KMS-11 (cell line): ENCODE measurements around the gene SLC41A3.

Experiments
- H2AFZ ChIP-seq: fragments of 200-600 bp; sonication (generic); 2 replicates; pipeline ENCODE4 v1.6.1; 2016; ENCODE audit warnings: antibody characterized with exemption, mixed run types, low read depth
- H3K27ac ChIP-seq: fragments of 200-600 bp; sonication (generic); 2 replicates; pipeline ENCODE4 v1.6.1; 2016; ENCODE audit warnings: mild to moderate bottlenecking, mixed run types
- H3K27me3 ChIP-seq: fragments of 200-600 bp; sonication (generic); 2 replicates; pipeline ENCODE4 v1.6.1; 2017; ENCODE audit warnings: mild to moderate bottlenecking, low read depth, mixed run types, moderate library complexity; ENCODE audit not compliant: insufficient read depth
- H3K36me3 ChIP-seq: fragments of 200-600 bp; sonication (generic); 2 replicates; pipeline ENCODE4 v1.6.1; 2017; ENCODE audit warnings: mild to moderate bottlenecking, mixed run types; ENCODE audit not compliant: insufficient read depth
- H3K4me1 ChIP-seq: fragments of 200-600 bp; sonication (generic); 2 replicates; pipeline ENCODE4 v1.6.1; 2016; ENCODE audit warnings: mild to moderate bottlenecking, low read depth, mixed run types; ENCODE audit not compliant: poor library complexity, severe bottlenecking
- H3K4me2 ChIP-seq: fragments of 200-600 bp; sonication (generic); 2 replicates; pipeline ENCODE4 v1.7.0; 2016; ENCODE audit warnings: mild to moderate bottlenecking, mixed run types
- H3K4me3 ChIP-seq: fragments of 200-600 bp; sonication (generic); IDR thresholded peaks from 2 replicates; pipeline ENCODE4 v1.6.1; 2017; ENCODE audit warnings: low read depth, low read length, mixed read lengths; ENCODE audit not compliant: insufficient read depth
- H3K79me2 ChIP-seq: fragments of 200-600 bp; sonication (generic); 2 replicates; pipeline ENCODE4 v1.6.1; 2016; ENCODE audit warnings: low read depth, mixed run types; ENCODE audit not compliant: insufficient read depth
- H3K9ac ChIP-seq: fragments of 200-600 bp; sonication (generic); 2 replicates; pipeline ENCODE4 v1.6.1; 2016; ENCODE audit warnings: mild to moderate bottlenecking, mixed run types
- H4K20me1 ChIP-seq: fragments of 200-600 bp; sonication (generic); 2 replicates; pipeline ENCODE4 v1.6.1; 2016; ENCODE audit warnings: mild to moderate bottlenecking, mixed run types; ENCODE audit not compliant: insufficient read depth
- TF ChIP-seq, protein P1 (sequence below): fragments of 200-600 bp; sonication (generic); conservative IDR thresholded peaks from 2 replicates; pipeline ENCODE4 v1.6.1; 2017; ENCODE audit warnings: low read depth, mild to moderate bottlenecking, antibody characterized with exemption, low read length, moderate library complexity, mixed read lengths

The SLC41A3 gene

DNA sequence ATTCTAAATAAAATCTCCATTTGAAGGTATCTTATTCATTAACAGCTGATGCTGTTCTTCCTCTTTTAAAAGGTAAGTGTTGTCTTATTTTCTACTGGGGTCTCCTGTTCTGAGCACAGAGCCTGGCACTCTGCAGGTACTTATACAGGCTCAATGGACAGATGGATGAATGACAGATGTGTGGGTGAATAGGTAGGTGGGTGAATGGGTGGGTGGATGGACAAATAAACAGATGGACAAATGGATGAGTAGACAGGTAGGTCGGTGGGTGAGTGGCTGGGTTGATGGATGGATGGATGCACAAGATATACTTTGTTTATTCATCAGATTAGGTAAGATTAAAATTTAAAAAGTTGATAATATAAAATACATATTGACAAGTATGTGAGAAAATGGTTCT, 53.5 kb downstream of the SLC41A3 start:
- no peak overlapping the region for H3K27ac ChIP-seq
- H3K9ac ChIP-seq: no peak overlapping the region
- TF ChIP-seq, protein P1, sequence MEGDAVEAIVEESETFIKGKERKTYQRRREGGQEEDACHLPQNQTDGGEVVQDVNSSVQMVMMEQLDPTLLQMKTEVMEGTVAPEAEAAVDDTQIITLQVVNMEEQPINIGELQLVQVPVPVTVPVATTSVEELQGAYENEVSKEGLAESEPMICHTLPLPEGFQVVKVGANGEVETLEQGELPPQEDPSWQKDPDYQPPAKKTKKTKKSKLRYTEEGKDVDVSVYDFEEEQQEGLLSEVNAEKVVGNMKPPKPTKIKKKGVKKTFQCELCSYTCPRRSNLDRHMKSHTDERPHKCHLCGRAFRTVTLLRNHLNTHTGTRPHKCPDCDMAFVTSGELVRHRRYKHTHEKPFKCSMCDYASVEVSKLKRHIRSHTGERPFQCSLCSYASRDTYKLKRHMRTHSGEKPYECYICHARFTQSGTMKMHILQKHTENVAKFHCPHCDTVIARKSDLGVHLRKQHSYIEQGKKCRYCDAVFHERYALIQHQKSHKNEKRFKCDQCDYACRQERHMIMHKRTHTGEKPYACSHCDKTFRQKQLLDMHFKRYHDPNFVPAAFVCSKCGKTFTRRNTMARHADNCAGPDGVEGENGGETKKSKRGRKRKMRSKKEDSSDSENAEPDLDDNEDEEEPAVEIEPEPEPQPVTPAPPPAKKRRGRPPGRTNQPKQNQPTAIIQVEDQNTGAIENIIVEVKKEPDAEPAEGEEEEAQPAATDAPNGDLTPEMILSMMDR: no peak
- H3K4me1 ChIP-seq: no peaks in the 10 kb centered on the region
- H3K4me2 ChIP-seq: no peak overlapping the region
- no peak overlapping the region for H3K4me3 ChIP-seq
- no peaks in the 10 kb centered on the region for H3K79me2 ChIP-seq
- H3K27me3 ChIP-seq: no peaks in the 10 kb centered on the region
- no peaks in the 10 kb centered on the region for H3K36me3 ChIP-seq
- no peak overlapping the region for H2AFZ ChIP-seq
- H4K20me1 ChIP-seq: no peaks in the 10 kb centered on the region

DNA sequence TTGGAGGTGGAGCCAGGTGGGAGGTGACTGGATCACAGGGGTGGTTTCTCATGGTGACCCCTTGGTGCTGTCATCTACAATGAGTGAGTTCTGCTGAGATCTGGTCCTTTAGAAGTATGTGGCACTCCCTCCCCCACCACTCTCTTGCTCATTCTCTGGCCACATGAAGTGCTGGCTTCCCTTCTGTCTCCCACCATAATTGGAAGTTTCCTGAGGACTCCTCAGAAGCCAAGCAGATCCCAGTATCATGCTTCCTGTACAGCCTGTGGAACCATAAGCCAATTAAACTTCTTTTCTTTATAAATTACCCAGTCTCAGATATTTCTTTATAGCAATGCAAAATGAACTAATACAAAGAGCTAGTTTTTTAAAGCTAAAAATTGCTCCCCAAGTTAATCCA, 54.7 kb downstream of the SLC41A3 start:
- no peaks in the 10 kb centered on the region for H3K79me2 ChIP-seq
- H3K9ac ChIP-seq: no peak overlapping the region
- H4K20me1 ChIP-seq: no peaks in the 10 kb centered on the region
- no peak overlapping the region for H3K4me2 ChIP-seq
- H3K27ac ChIP-seq: no peak overlapping the region
- H2AFZ ChIP-seq: no peak overlapping the region
- H3K4me3 ChIP-seq: no peak overlapping the region
- no peaks in the 10 kb centered on the region for H3K27me3 ChIP-seq
- H3K36me3 ChIP-seq: no peaks in the 10 kb centered on the region
- H3K4me1 ChIP-seq: no peaks in the 10 kb centered on the region
- TF ChIP-seq, protein P1: no peak

DNA sequence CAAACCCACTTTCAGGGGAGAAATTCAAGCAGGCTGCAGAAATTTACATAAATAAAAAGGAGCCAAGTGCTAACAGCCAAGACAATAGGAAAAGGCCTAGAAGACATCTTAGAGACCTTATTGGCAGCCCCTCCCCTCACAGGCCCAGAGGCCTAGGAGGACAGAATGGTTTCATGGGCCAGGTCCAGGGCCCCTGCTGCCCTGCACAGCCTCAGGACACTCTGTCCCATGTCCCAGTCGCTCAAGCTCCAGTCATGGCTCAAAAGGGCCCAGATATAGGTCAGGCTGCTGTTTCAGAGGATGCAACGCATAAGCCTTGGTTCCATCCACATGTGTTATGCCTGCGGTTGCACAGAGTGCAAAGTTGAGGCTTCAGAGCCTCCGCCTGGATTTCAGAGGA, 55.8 kb downstream of the SLC41A3 start:
- H3K9ac ChIP-seq: no peak overlapping the region
- no peaks in the 10 kb centered on the region for H3K4me1 ChIP-seq
- H3K4me3 ChIP-seq: no peak overlapping the region
- H3K4me2 ChIP-seq: no peak overlapping the region
- TF ChIP-seq, protein P1: no peak
- no peaks in the 10 kb centered on the region for H3K36me3 ChIP-seq
- H4K20me1 ChIP-seq: no peaks in the 10 kb centered on the region
- H2AFZ ChIP-seq: no peak overlapping the region
- no peak overlapping the region for H3K27ac ChIP-seq
- no peaks in the 10 kb centered on the region for H3K27me3 ChIP-seq
- H3K79me2 ChIP-seq: no peaks in the 10 kb centered on the region

DNA sequence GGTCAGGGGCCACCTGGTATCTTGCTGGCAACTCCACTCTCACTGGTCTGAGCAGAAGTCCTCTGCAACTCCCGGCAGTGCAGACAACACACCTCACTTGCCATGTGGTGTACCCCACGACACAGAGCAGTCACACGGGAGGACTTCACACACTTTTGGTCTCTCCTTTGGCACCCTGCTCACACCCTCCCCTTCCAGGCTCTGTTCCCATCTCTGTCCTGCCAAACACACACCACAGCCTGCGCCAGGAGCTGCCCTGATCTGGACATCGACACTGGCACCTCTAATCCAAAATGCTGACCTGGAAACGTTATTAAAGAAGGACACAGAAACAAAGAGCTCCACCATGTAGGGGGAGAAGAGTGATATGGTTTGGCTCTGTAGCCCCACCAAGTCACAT, 57.2 kb downstream of the SLC41A3 start:
- TF ChIP-seq, protein P1: no peak
- Histone ChIP-seq H3K27me3 (no peaks in the 10 kb centered on the region), H4K20me1 (no peaks in the 10 kb centered on the region), H3K4me1 (no peaks in the 10 kb centered on the region), H3K4me3 (no peak overlapping the region), H3K4me2 (no peak overlapping the region), H2AFZ (no peak overlapping the region), H3K79me2 (no peaks in the 10 kb centered on the region), H3K36me3 (no peaks in the 10 kb centered on the region), H3K9ac (no peak overlapping the region), H3K27ac (no peak overlapping the region)
